Fibroblast of lung (primary cell): ENCODE results near the gene TACC2. TPM values are rescaled to one million over a fixed set of nuclear protein-coding genes. Genes with fewer than 3 reads are reported as not detected.

Experiments
- DNase-seq, 2 donors: peaks; one replicate each; pipeline versions ENCODE4 v3.0.0 to v3.0.0-alpha.2; 2010; ENCODE audit warnings: low read depth in 2 of 2
- H2AFZ ChIP-seq: 2 replicates; pipeline ENCODE4 v1.5.1; 2012; ENCODE audit warnings: low read length, control low read depth, inconsistent platforms
- H3K27ac ChIP-seq: 2 replicates; pipeline ENCODE4 v1.5.1; 2011; ENCODE audit warnings: low read length, control low read depth; ENCODE audit not compliant: insufficient read depth
- H3K27me3 ChIP-seq: 2 replicates; pipeline ENCODE4 v1.5.1; 2011; ENCODE audit warnings: mild to moderate bottlenecking, low read length; ENCODE audit not compliant: control insufficient read depth, insufficient read depth
- H3K36me3 ChIP-seq: 2 replicates; pipeline ENCODE4 v1.5.1; 2011; ENCODE audit warnings: low read length; ENCODE audit not compliant: control insufficient read depth, insufficient read depth
- H3K4me1 ChIP-seq: 2 replicates; pipeline ENCODE4 v1.5.1; 2011; ENCODE audit warnings: low read length; ENCODE audit not compliant: control insufficient read depth, insufficient read depth; ENCODE audit errors: extremely low read depth
- H3K4me2 ChIP-seq: 2 replicates; pipeline ENCODE4 v1.5.1; 2011; ENCODE audit warnings: low read length, control low read depth; ENCODE audit not compliant: insufficient read depth; ENCODE audit errors: extremely low read depth
- H3K4me3 ChIP-seq, 4 experiments: fragments of 200-600 bp in 1 of 4; sonication (generic) in 1 of 4; replicated peaks in 1 of 4; 2 replicates each; pipeline ENCODE4 v1.5.1; 2011 to 2016; ENCODE audit warnings: low read length in 4 of 4, low read depth in 3 of 4, mild to moderate bottlenecking in 3 of 4, control low read depth in 2 of 4, inconsistent platforms in 1 of 4, mixed read lengths in 1 of 4; ENCODE audit not compliant: insufficient read depth in 1 of 4; ENCODE audit errors: control extremely low read depth in 1 of 4
- H3K79me2 ChIP-seq: 2 replicates; pipeline ENCODE4 v1.5.1; 2012; ENCODE audit warnings: mild to moderate bottlenecking, low read length, inconsistent platforms; ENCODE audit not compliant: control insufficient read depth, insufficient read depth
- H3K9ac ChIP-seq: 2 replicates; pipeline ENCODE4 v1.5.1; 2011; ENCODE audit warnings: mild to moderate bottlenecking, low read length, control low read depth; ENCODE audit not compliant: insufficient read depth
- H3K9me3 ChIP-seq: 2 replicates; pipeline ENCODE4 v1.5.1; 2012; ENCODE audit warnings: low read depth, low read length; ENCODE audit not compliant: control insufficient read depth, insufficient read depth
- H4K20me1 ChIP-seq: 2 replicates; pipeline ENCODE4 v1.5.1; 2011; ENCODE audit warnings: low read length; ENCODE audit not compliant: control insufficient read depth, insufficient read depth; ENCODE audit errors: extremely low read depth
- EZH2 ChIP-seq: IDR thresholded peaks from 2 replicates; pipeline ENCODE4 v1.5.1; 2012; ENCODE audit warnings: low read length, control low read depth, mild to moderate bottlenecking; ENCODE audit errors: missing control alignments
- polyA plus RNA-seq, 2 donors: library from polyadenylated mRNA; depleted of rRNA in 1 of 2; stranded (reverse) in 1 of 2; unstranded in 1 of 2; fragments of >200 nt; gene quantifications; 2 replicates each; pipeline ENCODE4 v1.2.1, GENCODE V29; 2011 to 2012; ENCODE audit warnings: missing spikeins in 1 of 2
- total RNA-seq: library from RNA; depleted of rRNA; stranded (reverse); fragments of >200 nt; gene quantifications from 2 replicates; pipeline ENCODE4 v1.2.1, GENCODE V29; 2014
- TF ChIP-seq, protein P1 (sequence below), 2 donors: IDR thresholded peaks in 1 of 2; conservative IDR thresholded peaks in 1 of 2; 1 replicate in 1 of 2; 2 replicates in 1 of 2; pipeline ENCODE4 v1.5.1; 2011 to 2012; ENCODE audit warnings: low read length in 2 of 2, control low read depth in 1 of 2, inconsistent platforms in 1 of 2, low read depth in 1 of 2, mild to moderate bottlenecking in 1 of 2

Gene TACC2
- total and polyA plus RNA-seq, 2 donors (not counting 1 experiment from before 2014, with no cell fraction given) = 7.6 to 13.0 TPM

DNA sequence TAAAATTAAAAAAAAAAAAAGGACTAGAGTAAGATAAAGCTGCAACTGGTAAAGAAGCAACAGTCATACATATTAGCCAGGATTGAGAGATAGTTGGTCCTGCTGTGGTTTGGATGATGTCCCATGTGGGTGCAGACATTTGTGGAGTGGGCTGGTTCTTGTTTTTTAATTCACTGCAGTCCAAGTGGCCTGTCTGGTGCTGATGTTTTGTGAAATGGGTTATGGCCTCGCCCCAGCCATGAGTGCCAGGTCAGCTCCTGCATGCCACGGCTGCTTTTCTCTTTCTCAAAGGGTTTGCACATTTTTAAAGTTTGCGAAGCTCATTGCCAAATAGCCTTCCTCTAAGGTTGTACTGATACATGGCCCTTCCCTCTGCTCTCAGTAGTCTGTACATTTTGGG lies 268.1 kb downstream of the TACC2 start:
- no peak overlapping the region for H3K4me2 ChIP-seq
- no peak overlapping the region for H2AFZ ChIP-seq
- no peak overlapping the region for H3K4me3 ChIP-seq
- no peaks in the 10 kb centered on the region for H3K36me3 ChIP-seq
- H3K79me2 ChIP-seq = no peaks in the 10 kb centered on the region
- no peaks in the 10 kb centered on the region for H3K27me3 ChIP-seq
- peaks cover 2% of the 10 kb centered on the region for H3K4me1 ChIP-seq
- no peak overlapping the region for H3K9ac ChIP-seq
- H3K9me3 ChIP-seq = no peaks in the 10 kb centered on the region
- no peak for DNase-seq
- H3K27ac ChIP-seq = no peak overlapping the region
- no peaks in the 10 kb centered on the region for H4K20me1 ChIP-seq
- TF ChIP-seq EZH2 = no peak
- TF ChIP-seq, protein P1, sequence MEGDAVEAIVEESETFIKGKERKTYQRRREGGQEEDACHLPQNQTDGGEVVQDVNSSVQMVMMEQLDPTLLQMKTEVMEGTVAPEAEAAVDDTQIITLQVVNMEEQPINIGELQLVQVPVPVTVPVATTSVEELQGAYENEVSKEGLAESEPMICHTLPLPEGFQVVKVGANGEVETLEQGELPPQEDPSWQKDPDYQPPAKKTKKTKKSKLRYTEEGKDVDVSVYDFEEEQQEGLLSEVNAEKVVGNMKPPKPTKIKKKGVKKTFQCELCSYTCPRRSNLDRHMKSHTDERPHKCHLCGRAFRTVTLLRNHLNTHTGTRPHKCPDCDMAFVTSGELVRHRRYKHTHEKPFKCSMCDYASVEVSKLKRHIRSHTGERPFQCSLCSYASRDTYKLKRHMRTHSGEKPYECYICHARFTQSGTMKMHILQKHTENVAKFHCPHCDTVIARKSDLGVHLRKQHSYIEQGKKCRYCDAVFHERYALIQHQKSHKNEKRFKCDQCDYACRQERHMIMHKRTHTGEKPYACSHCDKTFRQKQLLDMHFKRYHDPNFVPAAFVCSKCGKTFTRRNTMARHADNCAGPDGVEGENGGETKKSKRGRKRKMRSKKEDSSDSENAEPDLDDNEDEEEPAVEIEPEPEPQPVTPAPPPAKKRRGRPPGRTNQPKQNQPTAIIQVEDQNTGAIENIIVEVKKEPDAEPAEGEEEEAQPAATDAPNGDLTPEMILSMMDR (conservative IDR thresholded peaks at IDR 0.05 in 1 of 2, IDR thresholded peaks at IDR 0.05 in 1 of 2; ENCODE audit: low read depth in 1 of 2, low read length in 2 of 2) = no peak

DNA sequence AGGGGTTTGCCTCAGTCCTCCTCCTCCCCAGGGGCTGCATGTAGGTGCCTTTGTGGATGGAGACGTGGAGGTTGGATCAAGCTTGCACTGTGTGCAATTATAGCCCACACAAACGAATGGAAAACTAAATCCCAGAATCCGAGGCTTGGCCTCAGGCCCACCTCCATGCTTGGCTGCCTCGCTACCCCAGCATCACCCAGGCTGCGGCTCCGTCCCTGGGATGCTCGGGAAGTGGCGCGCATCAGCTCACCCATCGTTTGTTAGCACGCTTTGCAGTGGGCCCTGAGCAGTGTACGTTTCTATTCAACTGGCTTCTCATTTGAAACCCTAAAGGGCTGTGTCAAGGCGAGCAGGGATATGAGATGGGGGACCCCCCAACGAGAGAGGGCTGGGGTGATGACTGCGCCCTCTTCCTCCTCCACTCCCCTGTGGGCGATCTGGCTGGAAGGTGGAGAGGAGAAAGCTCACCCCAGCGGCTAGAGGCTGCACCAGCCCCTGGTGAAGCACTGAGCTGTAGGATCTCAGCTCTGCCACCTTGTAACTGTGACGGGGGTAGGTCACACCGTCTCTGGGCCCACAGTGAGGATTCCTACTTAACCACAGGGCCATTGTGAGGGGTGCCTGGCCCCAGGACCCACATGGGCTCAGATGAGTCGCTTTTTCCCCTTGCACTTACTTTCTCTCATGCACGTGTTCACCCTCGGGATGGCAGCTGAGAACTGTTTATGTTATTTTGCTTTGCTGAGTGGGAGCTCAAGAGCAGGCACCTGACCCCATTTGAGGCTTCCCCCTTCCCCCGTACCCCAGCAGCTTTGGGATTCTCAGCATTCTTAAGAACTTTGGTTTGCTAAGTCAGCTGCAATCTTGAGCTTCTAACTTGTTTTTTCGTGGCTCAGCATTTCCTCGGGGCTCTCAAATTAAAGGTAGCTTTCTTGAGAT lies 269.4 kb downstream of the TACC2 start:
- H3K4me3 ChIP-seq = no peak overlapping the region
- H3K4me1 ChIP-seq = peaks cover 2% of the 10 kb centered on the region
- H3K27ac ChIP-seq = no peak overlapping the region
- DNase-seq = peak; percentile 40 to 53
- no peak overlapping the region for H3K4me2 ChIP-seq
- H3K9me3 ChIP-seq = no peaks in the 10 kb centered on the region
- no peak overlapping the region for H2AFZ ChIP-seq
- H3K9ac ChIP-seq = no peak overlapping the region
- H3K27me3 ChIP-seq = no peaks in the 10 kb centered on the region
- no peaks in the 10 kb centered on the region for H3K36me3 ChIP-seq
- no peak for TF ChIP-seq EZH2
- TF ChIP-seq, protein P1 (conservative IDR thresholded peaks at IDR 0.05 in 1 of 2, IDR thresholded peaks at IDR 0.05 in 1 of 2; ENCODE audit: low read depth in 1 of 2, low read length in 2 of 2) = no peak
- H4K20me1 ChIP-seq = no peaks in the 10 kb centered on the region
- H3K79me2 ChIP-seq = no peaks in the 10 kb centered on the region

DNA sequence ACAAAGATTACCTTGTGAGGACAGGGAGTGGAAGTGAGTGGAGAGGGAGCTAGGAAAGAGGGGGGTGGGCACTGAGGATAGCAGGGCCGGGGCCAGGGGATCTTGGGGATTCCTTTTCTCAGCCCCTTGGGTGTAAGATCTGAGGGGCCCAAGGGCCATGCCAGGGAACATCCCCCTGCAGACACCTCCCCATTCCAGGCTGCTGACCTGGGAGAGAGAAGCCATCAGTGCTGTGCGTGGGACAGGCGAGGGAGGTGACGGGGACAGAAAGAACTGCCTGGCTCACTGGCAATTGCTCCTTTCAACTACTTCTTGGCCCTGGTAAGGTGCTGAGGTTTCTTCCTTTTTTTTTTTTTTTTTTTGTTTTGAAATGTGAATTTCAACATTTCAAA lies 270.1 kb downstream of the TACC2 start:
- Histone ChIP-seq H3K9me3 (no peaks in the 10 kb centered on the region), H3K4me2 (no peak overlapping the region)
- no peak for DNase-seq

More for the DNA sequence above, 270.1 kb downstream of the TACC2 start:
- H3K27ac ChIP-seq = no peak overlapping the region
- no peaks in the 10 kb centered on the region for H3K36me3 ChIP-seq
- TF ChIP-seq EZH2 = no peak
- TF ChIP-seq, protein P1 (conservative IDR thresholded peaks at IDR 0.05 in 1 of 2, IDR thresholded peaks at IDR 0.05 in 1 of 2; ENCODE audit: low read depth in 1 of 2, low read length in 2 of 2) = no peak
- H3K9ac ChIP-seq = no peak overlapping the region
- H2AFZ ChIP-seq = no peak overlapping the region
- H3K4me1 ChIP-seq = peaks cover 2% of the 10 kb centered on the region
- no peak overlapping the region for H3K4me3 ChIP-seq
- no peaks in the 10 kb centered on the region for H3K27me3 ChIP-seq
- no peaks in the 10 kb centered on the region for H4K20me1 ChIP-seq
- H3K79me2 ChIP-seq = no peaks in the 10 kb centered on the region
